ENCODE data around the gene METTL22. TPM values are rescaled to one million over a fixed set of nuclear protein-coding genes. Genes with fewer than 3 reads are reported as not detected.

The METTL22 gene
- total and polyA plus RNA-seq, 2 donors (not counting 3 experiments of a cell fraction or from before 2014, with no cell fraction given) = 42.0 to 52.6 TPM

DNA sequence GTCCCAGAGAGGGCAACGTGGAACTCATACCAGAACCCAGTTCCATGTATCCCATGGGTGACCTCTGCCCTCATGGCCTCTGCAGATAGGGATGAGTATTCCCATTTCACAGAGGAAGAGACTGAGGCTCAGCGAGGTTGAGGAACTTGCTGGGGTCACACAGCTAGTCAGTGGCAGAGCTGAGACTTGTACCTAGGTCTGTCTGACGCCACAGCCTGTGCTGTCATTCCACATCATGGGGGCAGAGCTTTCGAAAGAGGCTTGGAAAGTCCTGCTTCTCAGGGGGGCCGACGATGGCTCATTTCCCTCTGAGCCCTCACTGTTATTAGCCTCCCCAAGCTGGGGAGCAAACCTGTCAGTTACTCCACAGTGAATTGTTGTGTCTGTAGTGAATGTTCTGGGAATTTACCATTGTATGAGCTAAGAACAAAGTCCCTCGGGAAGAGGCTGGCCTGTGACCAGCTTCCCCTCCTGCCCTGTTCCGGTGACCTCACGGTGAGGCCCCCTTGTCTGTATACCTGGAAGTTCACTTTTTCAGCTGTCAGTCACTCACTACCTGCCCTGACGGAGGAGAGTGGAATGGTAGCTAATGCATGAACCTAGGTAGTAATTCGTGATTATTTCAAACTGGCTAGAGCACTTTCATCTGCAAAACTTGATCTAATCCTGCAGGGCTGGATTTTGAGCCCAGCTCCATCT is 8.9 kb downstream of the METTL22 start:
- no TSS peak for BruUV-seq (replicated peaks)
- H3K9me3 ChIP-seq (replicated peaks; ENCODE audit: control insufficient read depth, insufficient read depth, low read length) = no peaks in the 10 kb centered on the region
- H3K9ac ChIP-seq (replicated peaks; ENCODE audit: extremely low read depth, insufficient read depth, low read length) = no peak overlapping the region
- DNase-seq (ENCODE audit: low read depth, low spot score) (no peak), FAIRE-seq (no peak)
- H4K20me1 ChIP-seq (replicated peaks; ENCODE audit: control insufficient read depth, extremely low read depth, insufficient read depth, low read length) = no peaks in the 10 kb centered on the region
- dilution Hi-C loops (cut with MboI; ENCODE audit: extremely low pct_ligation_motif_present, low sequenced_read_pairs) = no loop called here
- no peaks in the 10 kb centered on the region for H3K79me2 ChIP-seq (ENCODE audit: control insufficient read depth, insufficient read depth, low read length)
- intact Hi-C loops (cut with micrococcal nuclease) = no loop called here
- no peak overlapping the region for H3K4me2 ChIP-seq (ENCODE audit: insufficient read depth, low read length)
- ChIA-PET POLR2A (no interaction called here), CTCF (no interaction called here)
- H3K27me3 ChIP-seq (ENCODE audit: control insufficient read depth in 2 of 2, insufficient read depth in 2 of 2, low read length in 2 of 2) = no peaks in the 10 kb centered on the region
- H3K36me3 ChIP-seq (ENCODE audit: control insufficient read depth in 2 of 2, extremely low read depth in 1 of 2, insufficient read depth in 2 of 2, low read length in 2 of 2) = peaks cover 27 to 60% of the 10 kb centered on the region in 2 experiments
- no peak for TF ChIP-seq GATA2 (IDR thresholded peaks at IDR 0.05; ENCODE audit: insufficient read depth, insufficient read length, low read depth, low read length)
- TF ChIP-seq, protein P1, sequence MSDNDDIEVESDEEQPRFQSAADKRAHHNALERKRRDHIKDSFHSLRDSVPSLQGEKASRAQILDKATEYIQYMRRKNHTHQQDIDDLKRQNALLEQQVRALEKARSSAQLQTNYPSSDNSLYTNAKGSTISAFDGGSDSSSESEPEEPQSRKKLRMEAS (IDR thresholded peaks at IDR 0.05; ENCODE audit: insufficient read depth, insufficient read length) = no peak
- TF ChIP-seq POLR2A (IDR thresholded peaks at IDR 0.05; ENCODE audit: low read depth, low read length) = no peak
- TF ChIP-seq EZH2 (IDR thresholded peaks at IDR 0.05; ENCODE audit: borderline replicate concordance, low read depth, low read length, severe bottlenecking) = no peak
- TF ChIP-seq FOS (IDR thresholded peaks at IDR 0.05; ENCODE audit: borderline replicate concordance, insufficient read depth, low read length) = no peak
- TF ChIP-seq, protein P2, sequence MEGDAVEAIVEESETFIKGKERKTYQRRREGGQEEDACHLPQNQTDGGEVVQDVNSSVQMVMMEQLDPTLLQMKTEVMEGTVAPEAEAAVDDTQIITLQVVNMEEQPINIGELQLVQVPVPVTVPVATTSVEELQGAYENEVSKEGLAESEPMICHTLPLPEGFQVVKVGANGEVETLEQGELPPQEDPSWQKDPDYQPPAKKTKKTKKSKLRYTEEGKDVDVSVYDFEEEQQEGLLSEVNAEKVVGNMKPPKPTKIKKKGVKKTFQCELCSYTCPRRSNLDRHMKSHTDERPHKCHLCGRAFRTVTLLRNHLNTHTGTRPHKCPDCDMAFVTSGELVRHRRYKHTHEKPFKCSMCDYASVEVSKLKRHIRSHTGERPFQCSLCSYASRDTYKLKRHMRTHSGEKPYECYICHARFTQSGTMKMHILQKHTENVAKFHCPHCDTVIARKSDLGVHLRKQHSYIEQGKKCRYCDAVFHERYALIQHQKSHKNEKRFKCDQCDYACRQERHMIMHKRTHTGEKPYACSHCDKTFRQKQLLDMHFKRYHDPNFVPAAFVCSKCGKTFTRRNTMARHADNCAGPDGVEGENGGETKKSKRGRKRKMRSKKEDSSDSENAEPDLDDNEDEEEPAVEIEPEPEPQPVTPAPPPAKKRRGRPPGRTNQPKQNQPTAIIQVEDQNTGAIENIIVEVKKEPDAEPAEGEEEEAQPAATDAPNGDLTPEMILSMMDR (IDR thresholded peaks at IDR 0.05; ENCODE audit: extremely low read depth in 1 of 2, insufficient read depth in 1 of 2, low read depth in 1 of 2, low read length in 2 of 2) = no peak
- TF ChIP-seq JUN (IDR thresholded peaks at IDR 0.05; ENCODE audit: borderline replicate concordance, insufficient read depth, insufficient read length, low read depth) = no peak
- no peak for TF ChIP-seq POLR2AphosphoS5 (IDR thresholded peaks at IDR 0.05; ENCODE audit: insufficient read depth, low read depth, low read length)
- TF ChIP-seq MYC (IDR thresholded peaks at IDR 0.05; ENCODE audit: low read depth, low read length) = no peak
- no peak overlapping the region for H2AFZ ChIP-seq (ENCODE audit: low read depth, low read length)
- no peak overlapping the region for H3K27ac ChIP-seq (ENCODE audit: insufficient read depth, low read depth, low read length)
- H3K4me1 ChIP-seq (ENCODE audit: control insufficient read depth, extremely low read depth, insufficient read depth, low read length) = no peaks in the 10 kb centered on the region
- no peak overlapping the region for H3K4me3 ChIP-seq (replicated peaks in 1 of 3; ENCODE audit: insufficient read depth in 1 of 3, low read depth in 1 of 3, low read length in 3 of 3)
- H3K9me1 ChIP-seq (replicated peaks; ENCODE audit: control insufficient read depth, extremely low read depth, insufficient read depth, low read length) = no peaks in the 10 kb centered on the region
